ENCODE measurements around the gene BCL10. TPM values are rescaled to one million over a fixed set of nuclear protein-coding genes. Genes with fewer than 3 reads are reported as not detected.

Gene BCL10
- total RNA-seq, 1 experiment from 2014 or later, result 33.8 TPM

DNA sequence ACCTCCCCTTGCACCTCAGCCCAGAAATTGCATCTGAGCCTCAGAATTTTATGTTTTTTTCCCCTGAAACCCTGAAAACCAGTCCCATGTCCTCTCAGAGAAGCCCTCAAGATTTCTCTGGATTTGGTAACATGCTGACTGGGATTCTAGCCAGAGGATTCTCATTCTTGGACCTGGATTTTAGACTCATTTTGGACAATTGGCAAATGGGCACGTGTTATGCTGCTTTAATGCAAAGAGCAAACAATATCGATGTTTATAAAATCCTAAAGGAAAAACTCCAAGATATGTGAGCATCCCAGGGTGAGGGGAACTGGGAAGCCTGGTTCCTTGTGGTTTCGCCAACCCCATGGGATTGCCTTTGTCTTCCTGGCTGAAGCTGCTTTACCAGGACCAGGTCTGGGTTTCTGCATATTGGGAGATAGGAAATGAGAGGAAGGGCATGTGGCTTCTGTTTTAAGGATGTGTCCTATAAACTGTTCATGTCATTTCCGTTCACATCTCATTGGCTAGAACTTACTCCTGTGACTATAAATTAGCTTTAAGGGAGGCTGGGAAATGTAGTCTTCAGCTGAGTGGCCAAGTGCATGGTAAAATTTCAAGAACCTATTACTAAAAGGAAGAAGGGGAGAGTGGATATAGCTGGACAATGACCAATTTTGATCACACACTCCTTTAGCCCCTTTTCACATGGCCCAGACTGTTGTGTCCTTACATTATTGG lies 27.2 kb upstream of the BCL10 start:
- no peaks in the 10 kb centered on the region for H3K79me2 ChIP-seq (ENCODE audit: insufficient read depth, low read length)
- ATAC-seq (no peak), DNase-seq (ENCODE audit: low read depth, low spot score) (no peak)
- no peak overlapping the region for H2AFZ ChIP-seq (ENCODE audit: low read depth, low read length, poor library complexity, severe bottlenecking)
- no peak overlapping the region for H3K4me3 ChIP-seq (replicated peaks in 1 of 2; ENCODE audit: low read depth in 1 of 2, low read length in 2 of 2)
- H3K27me3 ChIP-seq (ENCODE audit: insufficient read depth, low read length), result no peaks in the 10 kb centered on the region
- no peaks in the 10 kb centered on the region for H3K9me2 ChIP-seq (ENCODE audit: insufficient read depth)
- ChIA-PET RAD21 (ENCODE audit: low non-redundant PET in 1 of 2, low total read pairs in 2 of 2, uncharacterized antibody in 2 of 2, unreplicated experiment in 2 of 2) (no interaction called here), CTCF (interaction anchor here (0.7 kb wide), 1 partner anchor 26 kb away, joined by 3 read pairs; no protein-coding TSS in a partner anchor), POLR2A (no interaction called here)
- intact Hi-C loops (cut with micrococcal nuclease), result loop anchor here (10.0 kb wide), 1 partner anchor 581 kb away; no protein-coding TSS in a partner anchor
- no peak overlapping the region for H3K9ac ChIP-seq (ENCODE audit: low read length)
- H3K4me2 ChIP-seq (ENCODE audit: low read length), result no peak overlapping the region
- BruUV-seq (replicated peaks), result no TSS peak
- no peak overlapping the region for H3K27ac ChIP-seq (ENCODE audit: low read depth, low read length)
- TF ChIP-seq EGR1 (IDR thresholded peaks at IDR 0.05; ENCODE audit: low read depth) (no peak), SIN3A (IDR thresholded peaks at IDR 0.05; ENCODE audit: low read depth) (no peak), FOSL1 (IDR thresholded peaks at IDR 0.05; ENCODE audit: low read depth) (no peak), ZNF274 (IDR thresholded peaks at IDR 0.05; ENCODE audit: low read depth, low read length) (no peak)
- TF ChIP-seq, protein P1, sequence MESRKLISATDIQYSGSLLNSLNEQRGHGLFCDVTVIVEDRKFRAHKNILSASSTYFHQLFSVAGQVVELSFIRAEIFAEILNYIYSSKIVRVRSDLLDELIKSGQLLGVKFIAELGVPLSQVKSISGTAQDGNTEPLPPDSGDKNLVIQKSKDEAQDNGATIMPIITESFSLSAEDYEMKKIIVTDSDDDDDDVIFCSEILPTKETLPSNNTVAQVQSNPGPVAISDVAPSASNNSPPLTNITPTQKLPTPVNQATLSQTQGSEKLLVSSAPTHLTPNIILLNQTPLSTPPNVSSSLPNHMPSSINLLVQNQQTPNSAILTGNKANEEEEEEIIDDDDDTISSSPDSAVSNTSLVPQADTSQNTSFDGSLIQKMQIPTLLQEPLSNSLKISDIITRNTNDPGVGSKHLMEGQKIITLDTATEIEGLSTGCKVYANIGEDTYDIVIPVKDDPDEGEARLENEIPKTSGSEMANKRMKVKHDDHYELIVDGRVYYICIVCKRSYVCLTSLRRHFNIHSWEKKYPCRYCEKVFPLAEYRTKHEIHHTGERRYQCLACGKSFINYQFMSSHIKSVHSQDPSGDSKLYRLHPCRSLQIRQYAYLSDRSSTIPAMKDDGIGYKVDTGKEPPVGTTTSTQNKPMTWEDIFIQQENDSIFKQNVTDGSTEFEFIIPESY (IDR thresholded peaks at IDR 0.05; ENCODE audit: extremely low read depth, insufficient replicate concordance, low read length), result no peak
- H3K9me3 ChIP-seq (ENCODE audit: control insufficient read depth in 1 of 2, insufficient read depth in 1 of 2, low read depth in 1 of 2, low read length in 2 of 2), result no peaks in the 10 kb centered on the region
- peaks cover 12 to 17% of the 10 kb centered on the region in 2 experiments for H3K4me1 ChIP-seq (ENCODE audit: control insufficient read depth in 1 of 2, insufficient read depth in 2 of 2, low read length in 2 of 2)
- no peaks in the 10 kb centered on the region for H3K36me3 ChIP-seq (ENCODE audit: control insufficient read depth in 1 of 2, insufficient read depth in 2 of 2, low read length in 2 of 2)
- no peaks in the 10 kb centered on the region for H4K20me1 ChIP-seq (ENCODE audit: insufficient read depth)

DNA sequence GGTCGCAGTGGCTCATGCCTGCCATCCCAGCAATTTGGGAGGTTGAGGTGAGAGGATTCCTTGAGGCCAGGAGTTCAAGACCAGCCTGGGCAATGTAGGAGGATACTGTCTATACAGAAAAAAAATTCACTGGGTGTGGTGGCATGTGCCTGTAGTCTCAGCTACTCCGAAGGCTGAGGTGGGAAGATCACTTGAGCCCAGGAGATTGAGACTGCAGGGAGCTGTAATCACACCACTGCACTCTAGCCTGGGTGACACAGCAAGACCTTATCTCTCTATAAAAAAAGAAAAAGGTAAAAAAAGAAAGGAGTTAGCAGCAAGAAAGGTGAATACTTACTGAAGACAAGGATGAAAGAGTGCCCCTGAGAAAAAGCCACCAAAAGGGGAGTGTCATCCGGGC lies 23.7 kb upstream of the BCL10 start:
- H2AFZ ChIP-seq (ENCODE audit: low read depth, low read length, poor library complexity, severe bottlenecking), result no peak overlapping the region
- no peak overlapping the region for H3K4me2 ChIP-seq (ENCODE audit: low read length)
- no peaks in the 10 kb centered on the region for H3K79me2 ChIP-seq (ENCODE audit: insufficient read depth, low read length)
- no peak overlapping the region for H3K9ac ChIP-seq (ENCODE audit: low read length)
- intact Hi-C loops (cut with micrococcal nuclease), result loop anchor here (10.0 kb wide), 1 partner anchor 585 kb away; no protein-coding TSS in a partner anchor
- no peak overlapping the region for H3K27ac ChIP-seq (ENCODE audit: low read depth, low read length)
- no TSS peak for BruUV-seq (replicated peaks)
- H3K4me1 ChIP-seq (ENCODE audit: control insufficient read depth in 1 of 2, insufficient read depth in 2 of 2, low read length in 2 of 2), result peaks cover 26 to 34% of the 10 kb centered on the region in 2 experiments
- H3K36me3 ChIP-seq (ENCODE audit: control insufficient read depth in 1 of 2, insufficient read depth in 2 of 2, low read length in 2 of 2), result no peaks in the 10 kb centered on the region
- H3K27me3 ChIP-seq (ENCODE audit: insufficient read depth, low read length), result no peaks in the 10 kb centered on the region
- H3K9me3 ChIP-seq (ENCODE audit: control insufficient read depth in 1 of 2, insufficient read depth in 1 of 2, low read depth in 1 of 2, low read length in 2 of 2), result no peaks in the 10 kb centered on the region
- ATAC-seq, result no peak
- no peak for DNase-seq (ENCODE audit: low read depth, low spot score)
- RAD21 ChIA-PET (ENCODE audit: low non-redundant PET in 1 of 2, low total read pairs in 2 of 2, uncharacterized antibody in 2 of 2, unreplicated experiment in 2 of 2), result no interaction called here
- H4K20me1 ChIP-seq (ENCODE audit: insufficient read depth), result no peaks in the 10 kb centered on the region
- no peak overlapping the region for H3K4me3 ChIP-seq (replicated peaks in 1 of 2; ENCODE audit: low read depth in 1 of 2, low read length in 2 of 2)
- POLR2A ChIA-PET, result no interaction called here
- CTCF ChIA-PET, result no interaction called here
- H3K9me2 ChIP-seq (ENCODE audit: insufficient read depth), result no peaks in the 10 kb centered on the region
- TF ChIP-seq SRF (IDR thresholded peaks at IDR 0.05; ENCODE audit: low read depth), result no peak
- no peak for TF ChIP-seq YY1 (IDR thresholded peaks at IDR 0.05; ENCODE audit: extremely low read depth, insufficient replicate concordance, low read depth, low read length)
- no peak for TF ChIP-seq EGR1 (IDR thresholded peaks at IDR 0.05; ENCODE audit: low read depth)
- TF ChIP-seq EZH2 (IDR thresholded peaks at IDR 0.05), result no peak
- no peak for TF ChIP-seq POLR2AphosphoS5 (IDR thresholded peaks at IDR 0.05; ENCODE audit: low read depth, low read length)
- no peak for TF ChIP-seq EZH2phosphoT487 (IDR thresholded peaks at IDR 0.05; ENCODE audit: borderline replicate concordance)
- no peak for TF ChIP-seq ZFX (IDR thresholded peaks at IDR 0.05)
- TF ChIP-seq ZNF274 (IDR thresholded peaks at IDR 0.05; ENCODE audit: low read depth, low read length), result no peak
- no peak for TF ChIP-seq POLR2A (IDR thresholded peaks at IDR 0.05; ENCODE audit: borderline replicate concordance, extremely low read depth, insufficient read depth, insufficient read length)
- TF ChIP-seq SIN3A (IDR thresholded peaks at IDR 0.05; ENCODE audit: low read depth), result no peak
- TF ChIP-seq, protein P2, sequence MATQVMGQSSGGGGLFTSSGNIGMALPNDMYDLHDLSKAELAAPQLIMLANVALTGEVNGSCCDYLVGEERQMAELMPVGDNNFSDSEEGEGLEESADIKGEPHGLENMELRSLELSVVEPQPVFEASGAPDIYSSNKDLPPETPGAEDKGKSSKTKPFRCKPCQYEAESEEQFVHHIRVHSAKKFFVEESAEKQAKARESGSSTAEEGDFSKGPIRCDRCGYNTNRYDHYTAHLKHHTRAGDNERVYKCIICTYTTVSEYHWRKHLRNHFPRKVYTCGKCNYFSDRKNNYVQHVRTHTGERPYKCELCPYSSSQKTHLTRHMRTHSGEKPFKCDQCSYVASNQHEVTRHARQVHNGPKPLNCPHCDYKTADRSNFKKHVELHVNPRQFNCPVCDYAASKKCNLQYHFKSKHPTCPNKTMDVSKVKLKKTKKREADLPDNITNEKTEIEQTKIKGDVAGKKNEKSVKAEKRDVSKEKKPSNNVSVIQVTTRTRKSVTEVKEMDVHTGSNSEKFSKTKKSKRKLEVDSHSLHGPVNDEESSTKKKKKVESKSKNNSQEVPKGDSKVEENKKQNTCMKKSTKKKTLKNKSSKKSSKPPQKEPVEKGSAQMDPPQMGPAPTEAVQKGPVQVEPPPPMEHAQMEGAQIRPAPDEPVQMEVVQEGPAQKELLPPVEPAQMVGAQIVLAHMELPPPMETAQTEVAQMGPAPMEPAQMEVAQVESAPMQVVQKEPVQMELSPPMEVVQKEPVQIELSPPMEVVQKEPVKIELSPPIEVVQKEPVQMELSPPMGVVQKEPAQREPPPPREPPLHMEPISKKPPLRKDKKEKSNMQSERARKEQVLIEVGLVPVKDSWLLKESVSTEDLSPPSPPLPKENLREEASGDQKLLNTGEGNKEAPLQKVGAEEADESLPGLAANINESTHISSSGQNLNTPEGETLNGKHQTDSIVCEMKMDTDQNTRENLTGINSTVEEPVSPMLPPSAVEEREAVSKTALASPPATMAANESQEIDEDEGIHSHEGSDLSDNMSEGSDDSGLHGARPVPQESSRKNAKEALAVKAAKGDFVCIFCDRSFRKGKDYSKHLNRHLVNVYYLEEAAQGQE (IDR thresholded peaks at IDR 0.05; ENCODE audit: low read depth), result no peak

All from HCT116 (cell line).